Activated naive CD4-positive, alpha-beta T cell treated with anti-CD3 and anti-CD28 coated beads for 36 hours (primary cell): ENCODE data around the gene CYBC1. TPM values are rescaled to one million over a fixed set of nuclear protein-coding genes. Genes with fewer than 3 reads are reported as not detected.
"Not testable (repeated sequence)": the region's sequence is repeated elsewhere in the genome, so short reads cannot be mapped to it uniquely, and the experiment has no call there.

Source experiments
- CTCF ChIA-PET: fragments of 350-600 bp; sonication (Branson Sonifier 250); formaldehyde crosslinking; loops from one replicate; lab custom pipeline; 2021; ENCODE audit warnings: antibody characterized with exemption; lab: Charles Lee
- DNase-seq: peaks from one replicate; pipeline ENCODE4 v3.0.0-alpha.2; 2020
- H3K27ac Mint-ChIP-seq: one replicate; pipeline ENCODE4 v1.8.0; 2021; ENCODE audit warnings: mild to moderate bottlenecking, mixed read lengths
- H3K27me3 Mint-ChIP-seq: one replicate; pipeline ENCODE4 v1.8.0; 2021; ENCODE audit warnings: low read depth, mixed read lengths
- H3K36me3 Mint-ChIP-seq: one replicate; pipeline ENCODE4 v1.8.0; 2021; ENCODE audit warnings: low read depth, mixed read lengths
- H3K4me1 Mint-ChIP-seq: one replicate; pipeline ENCODE4 v1.8.0; 2021; ENCODE audit warnings: low read depth, mixed read lengths
- H3K4me3 Mint-ChIP-seq: one replicate; pipeline ENCODE4 v1.8.0; 2021; ENCODE audit warnings: mild to moderate bottlenecking, moderate library complexity, mixed read lengths
- H3K9me3 Mint-ChIP-seq: one replicate; pipeline ENCODE4 v1.8.0; 2021; ENCODE audit warnings: mixed read lengths
- intact Hi-C: fragments of 100-400 bp; cut with micrococcal nuclease; formaldehyde crosslinking; loops from one replicate; pipeline ENCODE4 v1.15.1; 2023
- total RNA-seq, 2 experiments: library from RNA; stranded (reverse); gene quantifications; one replicate each; pipeline ENCODE4 v1.2.3, GENCODE V29; 2021

CYBC1 gene
- total RNA-seq, 2 experiments from 2014 or later = 292 to 294 TPM

GRCh38 chr17:82418001-82418986 lies 32.3 kb downstream of the CYBC1 start, which contains the start of the genes HEXD and OGFOD3:
Gene HEXD, plus strand, starts transcription at chr17:82418347. Its CDS starts 1,453 bp downstream, at chr17:82419800.
Gene OGFOD3, minus strand, starts transcription at chr17:82418586. Its CDS starts 101 bp downstream, at chr17:82418485.
- peaks cover 2% of the 10 kb centered on the region for H3K9me3 Mint-ChIP-seq
- CTCF ChIA-PET = interaction anchor here (1.1 to 2.1 kb wide), 6 partner anchors 11 to 182 kb away, joined by 3 to 19 read pairs (median 4); no protein-coding TSS in a partner anchor
- H3K36me3 Mint-ChIP-seq = peaks cover 10% of the 10 kb centered on the region
- DNase-seq = peak; percentile 80
- H3K4me3 Mint-ChIP-seq = peak within 1 kb of the TSS; percentile 75
- H3K27me3 Mint-ChIP-seq = no peaks in the 10 kb centered on the region
- H3K4me1 Mint-ChIP-seq = peaks cover 31% of the 10 kb centered on the region
- intact Hi-C loops = loop anchor here (1.0 to 2.0 kb wide), 7 partner anchors 31 to 280 kb away; partner anchors contain the start of genes NARF and RAB40B
- H3K27ac Mint-ChIP-seq = peak within 1 kb of the TSS; percentile 30

DNA sequence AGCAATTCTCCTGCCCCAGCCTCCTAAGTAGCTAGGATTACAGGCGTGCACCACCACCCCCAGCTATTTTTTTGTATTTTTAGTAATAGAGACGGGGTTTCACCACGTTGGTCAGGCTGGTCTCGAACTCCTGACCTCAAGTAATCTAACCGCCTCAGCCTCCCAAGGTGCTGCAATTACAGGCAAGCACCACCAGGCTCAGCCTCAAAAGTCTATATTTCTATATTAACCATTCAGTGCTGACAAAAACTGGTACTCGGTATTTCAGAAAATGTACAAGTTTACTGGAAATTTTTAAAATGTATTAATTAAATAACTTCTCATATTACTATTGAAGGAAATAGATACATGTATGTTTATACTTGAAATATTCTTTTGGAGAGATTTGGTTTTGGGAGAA lies 33.8 kb downstream of the CYBC1 start:
- DNase-seq = no peak
- no peak overlapping the region for H3K4me3 Mint-ChIP-seq
- CTCF ChIA-PET = interaction anchor here (0.8 to 2.1 kb wide), 3 partner anchors 64 to 115 kb away, joined by 3 to 19 read pairs (median 3); no protein-coding TSS in a partner anchor

DNA sequence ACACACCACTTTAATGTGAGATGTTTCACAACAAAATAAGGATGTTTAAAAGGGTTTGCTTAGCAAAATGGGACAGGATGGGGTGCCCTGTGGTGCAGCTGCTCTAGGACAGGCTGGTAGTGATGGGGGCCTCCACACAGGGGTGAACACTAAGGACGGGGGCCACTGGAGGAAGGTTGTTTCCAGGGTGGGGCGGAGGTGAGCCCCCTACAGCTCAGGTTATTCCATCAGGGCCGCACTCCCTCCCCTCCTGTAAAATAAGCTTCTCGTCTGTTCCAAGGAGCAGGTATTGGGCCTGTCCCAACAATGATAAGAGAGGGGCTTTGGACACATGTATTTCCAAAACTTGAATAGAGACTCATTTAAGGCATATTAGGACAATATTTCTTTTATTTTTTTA lies 34.3 kb downstream of the CYBC1 start:
- H3K27ac Mint-ChIP-seq = no peak overlapping the region
- no peak for DNase-seq
- peaks cover 8% of the 10 kb centered on the region for H3K36me3 Mint-ChIP-seq
- no peak overlapping the region for H3K4me3 Mint-ChIP-seq
- H3K27me3 Mint-ChIP-seq = no peaks in the 10 kb centered on the region
- peaks cover 30% of the 10 kb centered on the region for H3K4me1 Mint-ChIP-seq
- no peaks in the 10 kb centered on the region for H3K9me3 Mint-ChIP-seq
- CTCF ChIA-PET = interaction anchor here (0.8 to 2.1 kb wide), 2 partner anchors 63 to 66 kb away, joined by 3 to 19 read pairs; no protein-coding TSS in a partner anchor
- intact Hi-C loops = no loop called here

More for the DNA sequence above, 33.8 kb downstream of the CYBC1 start:
- H3K4me1 Mint-ChIP-seq = peaks cover 30% of the 10 kb centered on the region
- no peaks in the 10 kb centered on the region for H3K9me3 Mint-ChIP-seq
- no peaks in the 10 kb centered on the region for H3K27me3 Mint-ChIP-seq
- intact Hi-C loops = no loop called here
- H3K27ac Mint-ChIP-seq = no peak overlapping the region
- peaks cover 10% of the 10 kb centered on the region for H3K36me3 Mint-ChIP-seq

- Mint-ChIP-seq H3K36me3 (peaks cover 8% of the 10 kb centered on the region), H3K27ac (no peak overlapping the region), H3K9me3 (no peaks in the 10 kb centered on the region), H3K4me1 (peaks cover 30% of the 10 kb centered on the region), H3K27me3 (no peaks in the 10 kb centered on the region), H3K4me3 (no peak overlapping the region)
- no peak for DNase-seq
- CTCF ChIA-PET = interaction anchor here (2.1 to 2.2 kb wide), 2 partner anchors 63 to 65 kb away, joined by 5 to 19 read pairs; no protein-coding TSS in a partner anchor
- intact Hi-C loops = no loop called here
Measured at GRCh38 chr17:82415786-82416185, 34.8 kb downstream of the CYBC1 start.

- Mint-ChIP-seq H3K9me3 (no peaks in the 10 kb centered on the region), H3K36me3 (peaks cover 8% of the 10 kb centered on the region), H3K4me3 (no peak overlapping the region), H3K4me1 (peaks cover 30% of the 10 kb centered on the region), H3K27ac (no peak overlapping the region), H3K27me3 (no peaks in the 10 kb centered on the region)
- CTCF ChIA-PET = interaction anchor here (0.6 to 2.2 kb wide), 3 partner anchors 12 to 66 kb away, joined by 3 to 5 read pairs (median 4); no protein-coding TSS in a partner anchor
- intact Hi-C loops = no loop called here
- DNase-seq = no peak
Measured at GRCh38 chr17:82415336-82415735, 35.2 kb downstream of the CYBC1 start.

GRCh38 chr17:82414548-82415281 lies 35.8 kb downstream of the CYBC1 start:
- intact Hi-C loops = loop anchor here (1.0 kb wide), 3 partner anchors 62 to 384 kb away; no protein-coding TSS in a partner anchor
- Mint-ChIP-seq H3K9me3 (no peaks in the 10 kb centered on the region), H3K27ac (no peak overlapping the region), H3K27me3 (no peaks in the 10 kb centered on the region), H3K36me3 (peaks cover 7% of the 10 kb centered on the region), H3K4me3 (no peak overlapping the region), H3K4me1 (peaks cover 24% of the 10 kb centered on the region)
- DNase-seq = peak; percentile 89
- CTCF ChIA-PET = interaction anchor here (0.6 to 2.2 kb wide), 7 partner anchors 12 to 118 kb away, joined by 3 to 5 read pairs (median 3); no protein-coding TSS in a partner anchor

DNA sequence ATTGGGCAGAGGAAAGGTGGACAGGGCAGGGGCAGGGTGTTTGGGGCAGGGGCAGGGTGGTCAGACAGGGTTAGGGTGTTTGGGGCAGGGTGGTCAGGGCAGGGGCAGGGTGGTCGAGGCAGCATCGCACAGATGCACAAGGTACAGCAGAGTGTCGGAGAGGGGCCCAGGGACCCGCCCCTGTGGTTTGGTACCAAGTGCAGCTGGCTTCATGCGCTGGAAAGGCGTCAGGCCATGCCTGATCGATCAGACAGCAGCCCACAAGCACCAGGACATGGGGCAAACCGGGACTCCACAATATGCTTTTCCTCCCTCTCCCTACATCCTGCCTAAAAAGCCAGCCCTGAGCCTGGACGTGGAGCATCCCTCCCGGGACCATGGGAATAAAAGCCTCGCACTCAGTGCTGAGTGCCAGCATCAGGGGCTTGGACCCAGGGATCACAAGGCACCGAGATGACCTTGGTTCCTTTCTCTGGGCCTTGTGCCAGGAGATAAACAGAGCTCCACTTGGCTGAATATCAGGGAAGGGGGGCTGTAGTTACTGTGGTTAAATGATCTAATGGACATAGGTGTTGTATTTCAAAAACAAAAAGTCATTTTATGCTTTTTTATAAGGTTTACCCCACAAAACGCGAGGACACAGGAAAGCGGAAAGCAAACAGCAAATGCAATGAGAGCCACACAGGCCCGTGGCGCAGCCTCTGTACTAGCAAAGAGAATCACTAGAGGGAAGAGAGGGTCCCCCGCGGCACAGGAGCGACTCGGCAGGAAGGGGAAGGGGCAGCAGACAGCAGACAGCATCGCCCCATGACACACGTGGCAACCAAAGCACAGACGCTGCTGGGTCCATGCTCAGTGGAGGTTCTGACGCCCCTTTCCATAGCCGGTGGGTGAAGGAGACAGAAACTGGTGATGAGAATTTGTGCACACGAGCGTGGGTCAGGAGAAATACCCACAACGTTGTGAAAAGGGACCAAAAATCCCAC lies 37.7 kb downstream of the CYBC1 start:
- DNase-seq = no peak
- Mint-ChIP-seq H3K36me3 (peaks cover 10% of the 10 kb centered on the region), H3K4me3 (no peak overlapping the region), H3K27me3 (no peaks in the 10 kb centered on the region), H3K27ac (no peak overlapping the region), H3K9me3 (no peaks in the 10 kb centered on the region), H3K4me1 (peaks cover 17% of the 10 kb centered on the region)
- intact Hi-C loops = no loop called here
- CTCF ChIA-PET = no interaction called here

DNA sequence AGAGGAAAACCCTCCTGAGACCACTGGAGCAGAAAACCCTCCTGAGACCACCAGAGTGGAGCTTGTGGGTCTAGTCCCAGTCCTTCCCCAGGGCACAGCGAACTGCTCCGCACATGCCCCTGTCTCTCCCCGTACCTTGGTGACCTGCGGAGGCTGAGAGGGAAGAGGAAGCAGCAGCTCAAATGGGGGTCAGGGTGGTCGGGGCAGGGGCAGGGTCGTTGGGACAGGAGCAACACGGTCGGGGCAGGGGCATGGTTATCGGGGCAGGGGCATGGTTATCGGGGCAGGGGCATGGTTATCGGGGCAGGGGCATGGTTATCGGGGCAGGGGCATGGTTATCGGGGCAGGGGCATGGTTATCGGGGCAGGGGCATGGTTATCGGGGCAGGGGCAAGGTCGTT lies 38.5 kb downstream of the CYBC1 start:
- intact Hi-C loops, DNase-seq, H3K4me3 Mint-ChIP-seq, CTCF ChIA-PET, H3K27ac Mint-ChIP-seq, H3K9me3 Mint-ChIP-seq, H3K27me3 Mint-ChIP-seq: not testable (repeated sequence)
- peaks cover 14% of the 10 kb centered on the region for H3K4me1 Mint-ChIP-seq
- H3K36me3 Mint-ChIP-seq = peaks cover 12% of the 10 kb centered on the region

GRCh38 chr17:82411396-82412053 lies 39.0 kb downstream of the CYBC1 start:
- Mint-ChIP-seq H3K4me1 (peaks cover 14% of the 10 kb centered on the region), H3K27me3 (no peaks in the 10 kb centered on the region), H3K4me3 (no peak overlapping the region), H3K9me3 (no peaks in the 10 kb centered on the region), H3K27ac (no peak overlapping the region), H3K36me3 (peaks cover 12% of the 10 kb centered on the region)
- CTCF ChIA-PET = no interaction called here
- intact Hi-C loops = no loop called here
- no peak for DNase-seq

DNA sequence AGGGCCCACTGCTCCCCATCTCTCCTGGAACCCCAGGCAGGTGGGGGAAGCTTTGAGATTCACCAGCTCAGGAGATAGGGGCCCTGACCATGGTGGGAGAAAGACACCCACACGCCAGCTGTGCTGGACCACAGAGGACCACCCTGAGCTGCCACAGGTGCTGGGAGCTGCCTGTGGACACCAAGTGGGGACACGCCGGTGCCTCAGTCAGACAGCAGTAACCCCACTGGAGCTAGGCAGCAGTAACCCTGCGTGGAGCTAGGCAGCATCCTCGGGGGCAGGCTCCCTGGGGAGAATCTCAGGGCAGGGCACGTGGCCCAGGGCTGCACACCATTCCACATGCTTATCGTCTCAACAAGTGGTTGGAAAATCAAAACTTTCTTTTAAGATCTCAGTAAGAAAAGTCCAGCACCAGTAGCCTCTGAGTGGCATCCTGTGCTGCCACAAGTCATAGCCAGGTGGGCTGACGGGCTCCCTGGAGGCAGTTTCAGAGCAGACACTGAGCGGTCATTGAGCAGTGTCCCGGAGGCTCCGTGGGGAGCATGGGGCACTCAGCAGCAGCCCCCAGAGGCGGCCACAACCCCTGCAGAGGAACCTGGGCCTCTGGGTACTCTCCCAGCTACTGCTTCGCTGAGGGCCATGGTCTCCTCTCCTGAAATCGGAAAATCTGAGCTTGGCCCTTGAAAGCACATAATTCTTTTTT lies 40.4 kb downstream of the CYBC1 start:
- Mint-ChIP-seq H3K27ac (no peak overlapping the region), H3K9me3 (no peaks in the 10 kb centered on the region), H3K4me3 (no peak overlapping the region), H3K36me3 (peaks cover 13% of the 10 kb centered on the region), H3K4me1 (peaks cover 7% of the 10 kb centered on the region), H3K27me3 (no peaks in the 10 kb centered on the region)
- no peak for DNase-seq
- intact Hi-C loops = no loop called here
- CTCF ChIA-PET = interaction anchor here (0.6 to 0.9 kb wide), 4 partner anchors 15 to 256 kb away, joined by 3 to 6 read pairs (median 5); no protein-coding TSS in a partner anchor
